Adrenal gland (tissue), 12 donors: ENCODE measurements around the gene OR6K2. TPM values are rescaled to one million over a fixed set of nuclear protein-coding genes. Genes with fewer than 3 reads are reported as not detected.
"Not testable (repeated sequence)": the region's sequence is repeated elsewhere in the genome, so short reads cannot be mapped to it uniquely, and the experiment has no call there.

Experiments
- DNase-seq, 7 donors: peaks; one replicate each; pipeline ENCODE4 v3.0.0-alpha.2; 2019 to 2020
- H3K27ac ChIP-seq, 5 donors: fragments of 200-600 bp; sonication (generic) in 4 of 5; 1 replicate in 3 of 5; 2 replicates in 2 of 5; pipeline versions ENCODE4 v1.5.1 to v1.8.0; 2016 to 2020; ENCODE audit warnings: mild to moderate bottlenecking in 1 of 5
- H3K27me3 ChIP-seq: fragments of 200-600 bp; 2 replicates; pipeline ENCODE4 v1.8.0; 2021
- H3K36me3 ChIP-seq, 2 donors: fragments of 200-600 bp; replicated peaks in 1 of 2; 1 replicate in 1 of 2; 2 replicates in 1 of 2; pipeline versions ENCODE4 v1.5.1 to v1.8.0; 2018 to 2022
- H3K4me1 ChIP-seq, 2 donors: fragments of 200-600 bp; replicated peaks in 1 of 2; 1 replicate in 1 of 2; 2 replicates in 1 of 2; pipeline versions ENCODE4 v1.5.1 to v1.8.0; 2018 to 2021
- H3K4me3 ChIP-seq, 4 donors: fragments of 200-600 bp; sonication (generic) in 3 of 4; one replicate each; pipeline ENCODE4 v1.5.1; 2016 to 2018
- H3K9me3 ChIP-seq, 3 donors: fragments of 200-600 bp; sonication (generic) in 1 of 3; replicated peaks in 1 of 3; 1 replicate in 2 of 3; 2 replicates in 1 of 3; pipeline versions ENCODE4 v1.5.1 to v1.8.0; 2016 to 2021
- CTCF ChIP-seq, 6 experiments: fragments of 450-650 bp in 4 of 6; fragments of 200-600 bp in 2 of 6; sonication (generic) in 1 of 6; IDR thresholded peaks; 1 replicate in 5 of 6; 2 replicates in 1 of 6; pipeline versions ENCODE4 v1.5.1 to v1.8.0; 2016 to 2021; ENCODE audit warnings: antibody characterized with exemption in 6 of 6, mild to moderate bottlenecking in 2 of 6, moderate library complexity in 1 of 6
- POLR2A ChIP-seq, 2 donors: fragments of 450-650 bp; IDR thresholded peaks; one replicate each; pipeline ENCODE4 v1.6.1; 2017; ENCODE audit warnings: antibody characterized with exemption in 2 of 2, mild to moderate bottlenecking in 2 of 2, moderate library complexity in 1 of 2
- WGBS, 4 donors: extraction: QIAGEN DNeasy Blood & Tissue Kit in 2 of 4; methylation state at CpG; one replicate each; pipeline versions ENCODE4 v1.1.5 to v1.1.7; 2013 to 2017; 5-methylcytosine and 5-hydroxymethylcytosine counted together
- intact Hi-C, 2 donors: fragments of 100-400 bp; cut with DNase I; formaldehyde crosslinking; loops; one replicate each; pipeline versions ENCODE4 v1.14.1 to v1.15.0; 2022 to 2023
- polyA plus RNA-seq, 3 donors: library from polyadenylated mRNA; stranded (reverse); fragments of 200-250 nt in 2 of 3; fragments of 350-450 nt in 1 of 3; fragmentation: Illumina TruSeq in 1 of 3; extraction: RNeasy Lipid Tissue Mini Kit (QIAGEN cat#74804) in 1 of 3; gene quantifications; one replicate each; pipeline ENCODE4 v1.2.3, GENCODE V29; 2013 to 2014
- total RNA-seq, 9 donors: library from RNA; depleted of rRNA in 4 of 9; stranded (reverse); fragments of >200 nt in 4 of 9; fragments of 120-200 nt in 1 of 9; fragmentation: NEBNext Ultra II Directional in 1 of 9; extraction: Animal tissue kit (Norgen Biotek cat#: 25700) in 1 of 9; gene quantifications; one replicate each; pipeline versions ENCODE4 v1.1.0 to v1.2.4, GENCODE V29; 2013 to 2023
- donor health status: healthy with polysubstance abuse.
- donor health status: Bipolar disorder and iron deficiency.
- donor health status: DM: yes; HTN: yes; CAD: no.
- donor health status: DM: no; HTN: no; CAD: no.
- donor health status: DM: no; HTN: no; CAD: no.
- donor health status: DM: yes; HTN: yes; CAD: no.

OR6K2 gene
- total and polyA plus RNA-seq, 12 donors = not detected

- no peaks in the 10 kb centered on the region for H3K27me3 ChIP-seq
- intact Hi-C loops = no loop called here
- no peaks in the 10 kb centered on the region for H3K4me1 ChIP-seq
- no peak for DNase-seq
- no peak for TF ChIP-seq POLR2A (IDR thresholded peaks at IDR 0.05)
- TF ChIP-seq CTCF (IDR thresholded peaks at IDR 0.05) = no peak
- no peak overlapping the region for H3K27ac ChIP-seq
- no peaks in the 10 kb centered on the region for H3K9me3 ChIP-seq
- no peaks in the 10 kb centered on the region for H3K36me3 ChIP-seq
- H3K4me3 ChIP-seq = no peak overlapping the region
Observed at GRCh38 chr1:158691907-158692306, 8.5 kb downstream of the OR6K2 start.

GRCh38 chr1:158691149-158691548 is 9.3 kb downstream of the OR6K2 start:
- DNase-seq, H3K9me3 ChIP-seq, H3K4me3 ChIP-seq, H3K36me3 ChIP-seq, H3K4me1 ChIP-seq, H3K27ac ChIP-seq, intact Hi-C loops, H3K27me3 ChIP-seq: not testable (repeated sequence)
- WGBS, 4 donors = 41 to 65% (median 46%) methylated on average over 1 of the region's 1 CpG

- intact Hi-C loops = no loop called here
- Histone ChIP-seq H3K4me3 (no peak overlapping the region), H3K36me3 (no peaks in the 10 kb centered on the region), H3K9me3 (no peaks in the 10 kb centered on the region), H3K4me1 (no peaks in the 10 kb centered on the region), H3K27ac (no peak overlapping the region), H3K27me3 (no peaks in the 10 kb centered on the region)
- TF ChIP-seq CTCF (IDR thresholded peaks at IDR 0.05) (no peak), POLR2A (IDR thresholded peaks at IDR 0.05) (no peak)
- DNase-seq = no peak
Observed at GRCh38 chr1:158689875-158690274, 10.6 kb downstream of the OR6K2 start.

- intact Hi-C loops = no loop called here
- no peak for DNase-seq
- H3K27me3 ChIP-seq = peaks cover 4% of the 10 kb centered on the region
- no peak overlapping the region for H3K4me3 ChIP-seq
- WGBS, 4 donors = 57 to 74% (median 69%) methylated on average over 1 of the region's 1 CpG
- no peak overlapping the region for H3K27ac ChIP-seq
- H3K4me1 ChIP-seq = no peaks in the 10 kb centered on the region
- no peaks in the 10 kb centered on the region for H3K9me3 ChIP-seq
- H3K36me3 ChIP-seq = no peaks in the 10 kb centered on the region
- TF ChIP-seq CTCF (IDR thresholded peaks at IDR 0.05) (no peak), POLR2A (IDR thresholded peaks at IDR 0.05) (no peak)
Observed at GRCh38 chr1:158689110-158689509, 11.3 kb downstream of the OR6K2 start.

- H3K27ac ChIP-seq, H3K27me3 ChIP-seq, H3K36me3 ChIP-seq, H3K4me3 ChIP-seq, DNase-seq, intact Hi-C loops, H3K9me3 ChIP-seq, H3K4me1 ChIP-seq: not testable (repeated sequence)
- WGBS, 4 donors = 81 to 96% (median 94%) methylated on average over 1 of the region's 1 CpG
Observed at GRCh38 chr1:158688343-158688742, 12.1 kb downstream of the OR6K2 start.
